GM18909 (cell line): Measurements from ENCODE around the gene PDIA5.
"Not testable (repeated sequence)": the region's sequence is repeated elsewhere in the genome, so short reads cannot be mapped to it uniquely, and the experiment has no call there.

ENCODE experiments used
- ATAC-seq: cut with Tn5 transposase; IDR thresholded peaks from one replicate; pipeline ENCODE4 v1.9.1; 2021; ENCODE audit warnings: mild to moderate bottlenecking; ENCODE audit not compliant: unreplicated experiment, poor library complexity

The PDIA5 gene

GRCh38 chr3:123110976-123111615, 44.3 kb downstream of the PDIA5 start:
- no peak for ATAC-seq

- no peak for ATAC-seq
These were observed 44.8 kb downstream of the PDIA5 start for GRCh38 chr3:123111640-123112039.

GRCh38 chr3:123112232-123112631, 45.4 kb downstream of the PDIA5 start:
- ATAC-seq: no peak

GRCh38 chr3:123112656-123113055, 45.8 kb downstream of the PDIA5 start:
- not testable (repeated sequence) for ATAC-seq

GRCh38 chr3:123113889-123114450, 47.1 kb downstream of the PDIA5 start:
- ATAC-seq: no peak

- ATAC-seq: no peak
These were observed 49.3 kb downstream of the PDIA5 start for GRCh38 chr3:123116116-123116515.

- no peak for ATAC-seq
These were observed 52.6 kb downstream of the PDIA5 start for GRCh38 chr3:123119388-123119787.

GRCh38 chr3:123119802-123120201, 53.0 kb downstream of the PDIA5 start:
- no peak for ATAC-seq

GRCh38 chr3:123120573-123120972, 53.7 kb downstream of the PDIA5 start:
- no peak for ATAC-seq

- no peak for ATAC-seq
These were observed 55.2 kb downstream of the PDIA5 start for GRCh38 chr3:123122057-123122456.

GRCh38 chr3:123122525-123123315, 55.9 kb downstream of the PDIA5 start:
- no peak for ATAC-seq

- ATAC-seq: no peak
These were observed 57.1 kb downstream of the PDIA5 start for GRCh38 chr3:123123716-123124616.

GRCh38 chr3:123124971-123125370, 58.1 kb downstream of the PDIA5 start:
- ATAC-seq: no peak

- no peak for ATAC-seq
These were observed 59.2 kb downstream of the PDIA5 start for GRCh38 chr3:123126031-123126430.

- ATAC-seq: no peak
These were observed 59.8 kb downstream of the PDIA5 start for GRCh38 chr3:123126653-123127052.

GRCh38 chr3:123129092-123129491, 62.3 kb downstream of the PDIA5 start:
- ATAC-seq: no peak

GRCh38 chr3:123129532-123129931, 62.7 kb downstream of the PDIA5 start:
- ATAC-seq: no peak

- ATAC-seq: no peak
These were observed 63.4 kb downstream of the PDIA5 start for GRCh38 chr3:123130079-123130750.

- ATAC-seq: no peak
These were observed 67.8 kb downstream of the PDIA5 start for GRCh38 chr3:123134671-123135070.

GRCh38 chr3:123137001-123137400, 70.2 kb downstream of the PDIA5 start:
- ATAC-seq: no peak
